DOHH2 (cell line): ENCODE data around the gene FOXN3.

Experiments
- H3F3A ChIP-seq: fragments of 200-600 bp; sonication (generic), shearing (Covaris generic); 2 replicates; pipeline ENCODE4 v1.6.0; 2016; ENCODE audit warnings: antibody characterized with exemption, mild to moderate bottlenecking; ENCODE audit not compliant: control insufficient read depth, insufficient read depth
- H3K27ac ChIP-seq: fragments of 200-600 bp; sonication (generic); 2 replicates; pipeline ENCODE4 v1.5.1; 2014; ENCODE audit warnings: low read depth, mild to moderate bottlenecking, low read length, moderate library complexity
- H3K27me3 ChIP-seq: fragments of 200-600 bp; sonication (generic); 2 replicates; pipeline ENCODE4 v1.6.1; 2014; ENCODE audit warnings: mild to moderate bottlenecking, low read length, mixed read lengths; ENCODE audit not compliant: control insufficient read depth
- H3K36me3 ChIP-seq: fragments of 200-600 bp; sonication (generic); 2 replicates; pipeline ENCODE4 v1.6.1; 2014; ENCODE audit warnings: mild to moderate bottlenecking, low read length, moderate library complexity, mixed read lengths; ENCODE audit not compliant: control insufficient read depth
- H3K4me1 ChIP-seq: fragments of 200-600 bp; sonication (generic); 2 replicates; pipeline ENCODE4 v1.6.1; 2014; ENCODE audit warnings: mild to moderate bottlenecking, low read length, mixed read lengths; ENCODE audit not compliant: control insufficient read depth
- H3K4me2 ChIP-seq: fragments of 200-600 bp; sonication (generic); 2 replicates; pipeline ENCODE4 v1.6.0; 2014; ENCODE audit warnings: mild to moderate bottlenecking, low read length, moderate library complexity
- H3K4me3 ChIP-seq: fragments of 200-600 bp; sonication (generic); 2 replicates; pipeline ENCODE4 v1.5.1; 2014; ENCODE audit warnings: mild to moderate bottlenecking, low read length, mixed read lengths
- H3K79me2 ChIP-seq: fragments of 200-600 bp; sonication (generic); 2 replicates; pipeline ENCODE4 v1.6.1; 2014; ENCODE audit warnings: mild to moderate bottlenecking, low read length, mixed read lengths; ENCODE audit not compliant: control insufficient read depth
- H3K9me2 ChIP-seq: fragments of 200-600 bp; sonication (generic); replicated peaks from 2 replicates; pipeline ENCODE4 v1.6.1; 2014; ENCODE audit warnings: mild to moderate bottlenecking, low read length, mixed read lengths; ENCODE audit not compliant: control insufficient read depth
- H3K9me3 ChIP-seq: fragments of 200-600 bp; sonication (generic); 2 replicates; pipeline ENCODE4 v1.6.1; 2014; ENCODE audit warnings: antibody characterized with exemption, low read length, mixed read lengths; ENCODE audit not compliant: control insufficient read depth, insufficient read depth
- H4K20me1 ChIP-seq: fragments of 200-600 bp; sonication (generic); 2 replicates; pipeline ENCODE4 v1.6.0; 2014; ENCODE audit warnings: low read depth, mild to moderate bottlenecking, antibody characterized with exemption, low read length, moderate library complexity; ENCODE audit not compliant: control insufficient read depth, insufficient read depth
- EZH2phosphoT487 ChIP-seq: fragments of 200-600 bp; sonication (generic); IDR thresholded peaks from 2 replicates; pipeline ENCODE4 v1.6.1; 2017; ENCODE audit warnings: borderline replicate concordance, mild to moderate bottlenecking, antibody characterized with exemption, low read length, moderate library complexity, mixed read lengths
- TF ChIP-seq, protein P1 (sequence below): fragments of 200-600 bp; sonication (generic); IDR thresholded peaks from one replicate; pipeline ENCODE4 v1.5.1; 2014; ENCODE audit warnings: antibody characterized with exemption, mild to moderate bottlenecking, low read depth, low read length; ENCODE audit not compliant: poor library complexity, severe bottlenecking

Gene FOXN3

DNA sequence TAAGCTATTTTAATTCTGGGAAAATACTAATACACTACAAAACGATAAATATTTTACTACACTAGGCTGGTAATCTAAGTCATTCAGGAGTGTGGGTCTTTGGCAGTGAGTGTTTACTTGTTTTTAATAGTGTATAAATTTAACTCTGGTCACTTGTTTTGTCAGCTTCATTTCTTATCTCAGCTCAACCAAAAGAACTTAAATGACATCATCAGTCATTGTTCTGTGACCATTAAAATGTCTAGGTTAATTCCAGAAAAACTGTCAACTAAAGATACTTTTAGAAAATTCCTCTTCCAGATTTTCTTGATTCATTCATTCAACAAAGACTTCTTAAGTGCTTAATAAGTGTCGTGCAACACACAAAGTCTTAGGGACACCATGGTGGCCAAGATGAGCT is 102.8 kb downstream of the FOXN3 start:
- Histone ChIP-seq H3K27me3 (no peaks in the 10 kb centered on the region), H3F3A (no peaks in the 10 kb centered on the region), H3K4me2 (no peak overlapping the region), H3K9me2 (no peaks in the 10 kb centered on the region), H4K20me1 (no peaks in the 10 kb centered on the region), H3K9me3 (peaks cover 2% of the 10 kb centered on the region; the same call in 1 of the 2 replicates), H3K4me3 (no peak overlapping the region), H3K4me1 (peaks cover 62% of the 10 kb centered on the region), H3K79me2 (peaks cover 26% of the 10 kb centered on the region), H3K27ac (no peak overlapping the region), H3K36me3 (peaks cover 8% of the 10 kb centered on the region; the same call in 1 of the 2 replicates)
- no peak for TF ChIP-seq EZH2phosphoT487
- TF ChIP-seq, protein P1, sequence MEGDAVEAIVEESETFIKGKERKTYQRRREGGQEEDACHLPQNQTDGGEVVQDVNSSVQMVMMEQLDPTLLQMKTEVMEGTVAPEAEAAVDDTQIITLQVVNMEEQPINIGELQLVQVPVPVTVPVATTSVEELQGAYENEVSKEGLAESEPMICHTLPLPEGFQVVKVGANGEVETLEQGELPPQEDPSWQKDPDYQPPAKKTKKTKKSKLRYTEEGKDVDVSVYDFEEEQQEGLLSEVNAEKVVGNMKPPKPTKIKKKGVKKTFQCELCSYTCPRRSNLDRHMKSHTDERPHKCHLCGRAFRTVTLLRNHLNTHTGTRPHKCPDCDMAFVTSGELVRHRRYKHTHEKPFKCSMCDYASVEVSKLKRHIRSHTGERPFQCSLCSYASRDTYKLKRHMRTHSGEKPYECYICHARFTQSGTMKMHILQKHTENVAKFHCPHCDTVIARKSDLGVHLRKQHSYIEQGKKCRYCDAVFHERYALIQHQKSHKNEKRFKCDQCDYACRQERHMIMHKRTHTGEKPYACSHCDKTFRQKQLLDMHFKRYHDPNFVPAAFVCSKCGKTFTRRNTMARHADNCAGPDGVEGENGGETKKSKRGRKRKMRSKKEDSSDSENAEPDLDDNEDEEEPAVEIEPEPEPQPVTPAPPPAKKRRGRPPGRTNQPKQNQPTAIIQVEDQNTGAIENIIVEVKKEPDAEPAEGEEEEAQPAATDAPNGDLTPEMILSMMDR, result no peak

DNA sequence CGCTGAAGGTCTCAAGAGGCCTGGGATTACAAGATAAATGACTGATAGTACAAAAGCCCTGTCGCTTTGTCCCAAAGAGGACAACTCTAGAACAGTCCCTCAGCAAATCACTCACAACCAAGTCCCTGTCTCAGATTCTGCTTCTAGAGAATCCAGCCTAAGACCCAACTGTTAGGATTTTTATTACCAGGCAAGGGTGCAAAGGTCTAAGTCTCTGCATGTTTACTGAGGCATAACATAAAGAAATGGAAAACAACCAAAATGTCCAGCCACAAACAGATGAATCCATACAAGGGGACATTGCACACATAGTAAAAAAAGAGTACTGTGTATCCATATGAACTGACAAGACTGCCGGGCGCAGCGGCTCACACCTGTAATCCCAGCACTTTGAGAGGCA is 104.1 kb downstream of the FOXN3 start:
- peaks cover 4% of the 10 kb centered on the region; the same call in 1 of the 2 replicates for H3F3A ChIP-seq
- no peaks in the 10 kb centered on the region for H3K27me3 ChIP-seq
- H3K27ac ChIP-seq, result no peak overlapping the region
- no peaks in the 10 kb centered on the region for H3K9me2 ChIP-seq
- no peak overlapping the region for H3K4me2 ChIP-seq
- H4K20me1 ChIP-seq, result no peaks in the 10 kb centered on the region
- peaks cover 20% of the 10 kb centered on the region for H3K79me2 ChIP-seq
- no peak for TF ChIP-seq EZH2phosphoT487
- TF ChIP-seq, protein P1, result no peak
- 0 out of 2 replicates have a peak, but pooled peaks cover 3% of the 10 kb centered on the region for H3K36me3 ChIP-seq
- H3K9me3 ChIP-seq, result no peaks in the 10 kb centered on the region
- no peak overlapping the region for H3K4me3 ChIP-seq
- H3K4me1 ChIP-seq, result peaks cover 73% of the 10 kb centered on the region

DNA sequence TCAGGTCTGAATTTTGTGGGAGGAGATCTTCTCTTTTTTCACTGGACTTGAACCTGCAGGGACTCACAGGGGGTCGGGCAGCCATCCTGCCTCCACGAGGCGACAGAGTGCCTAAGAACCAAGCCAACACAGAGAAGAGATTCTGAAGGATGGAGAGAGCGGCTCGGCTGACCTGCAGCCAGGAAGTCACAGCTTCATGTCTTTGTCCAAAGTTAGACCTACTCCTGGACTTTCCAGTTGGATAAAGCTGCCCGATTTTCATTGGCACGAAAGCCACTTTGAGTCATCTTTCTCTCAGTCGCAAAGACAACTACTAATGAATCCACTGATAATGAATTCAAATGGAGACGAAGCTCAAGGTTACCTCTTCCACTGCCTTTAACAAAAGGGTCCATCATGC is 106.8 kb downstream of the FOXN3 start:
- H3K36me3 ChIP-seq, result no peaks in the 10 kb centered on the region
- no peaks in the 10 kb centered on the region for H3K9me3 ChIP-seq
- peak overlapping the region; percentile 82 for H3K4me2 ChIP-seq
- H3K27ac ChIP-seq, result peak overlapping the region; percentile 96
- H3K27me3 ChIP-seq, result no peaks in the 10 kb centered on the region
- H3K4me1 ChIP-seq, result peaks cover 89% of the 10 kb centered on the region
- no peaks in the 10 kb centered on the region for H4K20me1 ChIP-seq
- H3K79me2 ChIP-seq, result peaks cover 22% of the 10 kb centered on the region
- H3K9me2 ChIP-seq, result no peaks in the 10 kb centered on the region
- H3K4me3 ChIP-seq, result peak overlapping the region; percentile 27
- H3F3A ChIP-seq, result peaks cover 18% of the 10 kb centered on the region
- TF ChIP-seq, protein P1, result no peak
- no peak for TF ChIP-seq EZH2phosphoT487
